ACC112 (cell line): ENCODE measurements around the gene MCFD2.

Experiments used
- H2AFZ ChIP-seq: fragments of 200-600 bp; sonication (generic); one replicate; pipeline ENCODE4 v1.6.0; 2017; ENCODE audit warnings: antibody characterized with exemption, low read length; ENCODE audit not compliant: unreplicated experiment
- H3K27ac ChIP-seq: fragments of 200-600 bp; sonication (generic); 2 replicates; pipeline ENCODE4 v1.5.1; 2014; ENCODE audit warnings: low read depth, mild to moderate bottlenecking, antibody characterized with exemption, low read length, moderate library complexity
- H3K27me3 ChIP-seq: fragments of 200-600 bp; sonication (generic); 2 replicates; pipeline ENCODE4 v1.6.1; 2014; ENCODE audit warnings: mild to moderate bottlenecking, antibody characterized with exemption, low read length, moderate library complexity, mixed read lengths; ENCODE audit not compliant: insufficient read depth
- H3K36me3 ChIP-seq: fragments of 200-600 bp; sonication (generic); 2 replicates; pipeline ENCODE4 v1.6.1; 2016; ENCODE audit warnings: mild to moderate bottlenecking, antibody characterized with exemption, low read length, moderate library complexity, mixed read lengths; ENCODE audit not compliant: insufficient read depth
- H3K4me1 ChIP-seq: fragments of 200-600 bp; sonication (generic); one replicate; pipeline ENCODE4 v1.6.1; 2016; ENCODE audit warnings: low read length, mixed read lengths; ENCODE audit not compliant: insufficient read depth, unreplicated experiment, control insufficient read depth
- H3K4me3 ChIP-seq: fragments of 200-600 bp; sonication (generic); 2 replicates; pipeline ENCODE4 v1.5.1; 2014; ENCODE audit warnings: mild to moderate bottlenecking, low read depth, low read length
- H3K79me2 ChIP-seq: fragments of 200-600 bp; sonication (generic); one replicate; pipeline ENCODE4 v1.6.0; 2016; ENCODE audit warnings: low read length; ENCODE audit not compliant: control insufficient read depth, unreplicated experiment, insufficient read depth

The MCFD2 gene

DNA sequence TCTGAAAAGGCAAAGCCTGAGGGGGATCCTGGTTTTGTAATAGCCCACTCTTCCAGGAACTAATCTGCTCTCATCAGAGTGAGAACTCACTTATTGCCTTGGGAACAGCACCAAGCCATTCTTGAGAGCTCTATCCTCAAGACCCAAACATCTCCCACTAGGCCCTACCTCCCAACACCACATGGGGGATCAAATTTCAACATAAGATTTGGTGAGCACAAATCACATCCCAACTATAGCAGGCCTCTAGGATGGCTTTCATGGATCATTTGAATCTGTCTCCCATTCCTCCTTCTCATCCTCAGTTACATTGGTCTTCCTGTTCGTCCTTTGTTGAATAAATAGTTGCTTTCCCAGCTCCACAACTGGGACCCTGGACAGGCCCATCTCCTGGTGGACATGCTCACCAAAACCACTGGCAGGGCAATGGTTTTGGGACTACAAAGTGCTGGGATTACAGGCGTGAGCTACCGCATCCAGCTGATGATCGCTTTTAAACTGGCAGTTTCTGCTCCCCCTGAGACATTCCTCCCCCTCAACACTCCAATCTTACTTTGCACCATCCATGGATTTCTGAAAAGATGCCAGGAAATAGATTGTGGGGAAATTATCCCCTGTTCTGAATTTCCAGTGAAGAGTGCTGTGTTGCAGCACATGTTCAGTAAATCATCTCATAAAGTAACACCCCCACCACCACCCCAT lies 42.6 kb downstream of the MCFD2 start:
- Histone ChIP-seq H3K36me3 (no peaks in the 10 kb centered on the region), H3K27me3 (no peaks in the 10 kb centered on the region), H3K4me1 (peaks cover 56% of the 10 kb centered on the region), H3K79me2 (peaks cover 3% of the 10 kb centered on the region), H3K27ac (peak overlapping the region; percentile 100), H2AFZ (no peak overlapping the region), H3K4me3 (no peak overlapping the region)

DNA sequence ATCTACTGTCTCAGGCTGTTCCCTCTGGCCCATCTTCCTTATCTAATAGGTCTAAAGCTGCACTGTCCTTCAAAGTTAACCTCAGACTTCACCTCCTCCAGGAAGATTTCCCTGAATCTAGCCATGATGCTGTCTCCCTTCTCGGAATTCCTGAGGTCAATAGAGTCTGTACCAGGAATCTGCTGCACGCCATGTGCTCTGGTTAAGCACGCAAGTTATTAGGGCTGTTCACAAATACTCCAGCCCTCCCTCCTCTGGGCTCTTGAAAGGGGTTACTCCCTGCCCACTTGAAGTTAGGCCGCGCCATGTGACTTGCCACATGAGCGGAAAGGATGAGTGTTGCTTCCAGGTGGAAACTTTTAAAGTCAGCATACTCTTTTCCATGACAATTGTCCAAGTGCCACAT lies 43.6 kb downstream of the MCFD2 start:
- Histone ChIP-seq H2AFZ (no peak overlapping the region), H3K79me2 (no peaks in the 10 kb centered on the region), H3K4me3 (no peak overlapping the region), H3K4me1 (peaks cover 54% of the 10 kb centered on the region), H3K27ac (peak overlapping the region; percentile 100), H3K36me3 (no peaks in the 10 kb centered on the region), H3K27me3 (no peaks in the 10 kb centered on the region)

DNA sequence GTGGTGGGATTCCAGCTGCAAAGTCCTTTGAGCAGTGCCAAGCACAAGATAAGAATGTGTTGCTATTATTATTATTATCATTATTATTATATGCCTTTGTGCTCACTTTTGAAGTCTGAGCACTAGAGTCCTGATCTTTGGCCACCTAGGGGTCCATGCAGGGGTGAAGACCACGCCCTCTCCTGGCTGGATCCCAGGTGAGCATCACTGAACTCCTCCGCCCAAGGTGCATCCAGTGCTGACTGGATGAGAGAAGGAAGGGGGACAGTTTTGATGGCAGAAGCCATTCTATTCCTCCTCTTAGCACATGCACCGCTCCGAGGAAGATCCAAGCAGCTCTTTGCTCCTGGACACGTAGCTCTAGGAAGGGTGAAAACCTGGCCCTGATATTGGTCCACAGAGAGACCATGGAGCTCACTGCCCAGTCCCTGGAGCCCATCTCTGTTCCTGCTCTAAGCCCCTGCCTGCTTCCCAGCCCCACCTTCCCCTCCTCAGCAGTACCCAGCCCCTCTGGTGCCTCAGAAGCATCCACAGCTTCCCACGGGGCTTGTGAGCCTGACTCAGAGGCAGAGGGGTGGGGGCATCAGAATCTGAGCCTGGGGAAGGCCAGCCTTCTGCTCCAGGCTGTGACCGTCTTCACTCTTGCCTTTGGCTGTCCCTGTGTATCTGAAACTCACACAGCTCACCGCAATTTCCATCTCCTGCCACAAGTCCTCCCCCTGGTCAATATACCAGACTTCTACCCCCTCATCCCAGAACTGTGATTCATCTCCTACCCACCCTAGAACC lies 45.4 kb downstream of the MCFD2 start:
- no peaks in the 10 kb centered on the region for H3K79me2 ChIP-seq
- H2AFZ ChIP-seq: no peak overlapping the region
- no peaks in the 10 kb centered on the region for H3K36me3 ChIP-seq
- H3K4me1 ChIP-seq: peaks cover 51% of the 10 kb centered on the region
- no peaks in the 10 kb centered on the region for H3K27me3 ChIP-seq
- H3K27ac ChIP-seq: peak overlapping the region; percentile 15; the same call in 1 of the 2 replicates
- H3K4me3 ChIP-seq: no peak overlapping the region

DNA sequence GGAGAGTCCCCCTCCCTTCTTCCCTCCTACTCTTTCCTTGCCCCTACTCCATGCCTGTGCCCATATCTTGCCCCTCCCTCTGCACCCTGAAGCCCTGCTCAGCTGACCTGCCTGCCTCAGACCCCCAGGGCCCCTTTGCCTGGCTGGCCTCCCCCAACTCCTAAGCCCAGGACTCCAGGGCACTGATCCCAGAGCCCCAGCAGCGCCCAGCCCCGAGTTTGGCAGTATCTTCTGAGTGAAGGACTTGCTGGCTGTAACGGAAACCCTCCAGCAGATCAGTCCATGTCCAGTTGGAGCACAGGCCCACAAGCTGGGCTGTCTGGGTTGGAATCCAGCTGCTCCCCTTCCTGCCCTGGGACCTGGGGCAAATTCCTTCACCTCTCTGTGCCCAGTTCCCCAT lies 46.0 kb downstream of the MCFD2 start:
- Histone ChIP-seq H3K27ac (no peak overlapping the region), H3K4me3 (no peak overlapping the region), H3K36me3 (no peaks in the 10 kb centered on the region), H3K4me1 (peaks cover 45% of the 10 kb centered on the region), H3K27me3 (no peaks in the 10 kb centered on the region), H2AFZ (no peak overlapping the region), H3K79me2 (no peaks in the 10 kb centered on the region)

DNA sequence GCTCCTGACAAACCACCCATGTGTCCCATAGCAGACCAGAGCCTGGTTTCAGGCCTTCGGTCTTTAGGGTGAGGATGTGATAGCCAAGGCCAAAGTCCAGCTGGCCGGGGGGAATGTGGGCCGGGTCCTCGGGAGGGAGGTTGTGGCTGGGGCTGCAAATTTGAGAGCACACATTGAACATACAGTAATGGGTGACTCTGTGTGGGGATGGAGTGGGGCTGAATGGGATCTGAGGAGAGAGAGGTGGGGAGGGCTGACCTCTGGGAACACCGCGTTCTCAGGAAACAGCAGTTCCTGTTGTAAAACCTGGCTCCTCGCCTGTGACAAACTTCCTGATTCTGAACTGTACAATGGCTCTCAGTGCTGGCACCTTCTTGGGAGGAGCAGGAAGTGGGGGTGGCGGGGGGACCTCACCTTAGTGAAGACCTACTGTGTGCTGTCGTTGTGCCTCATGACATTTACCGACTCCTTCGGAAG lies 48.8 kb downstream of the MCFD2 start:
- Histone ChIP-seq H3K79me2 (no peaks in the 10 kb centered on the region), H3K4me1 (peaks cover 27% of the 10 kb centered on the region), H2AFZ (no peak overlapping the region), H3K27me3 (no peaks in the 10 kb centered on the region), H3K4me3 (no peak overlapping the region), H3K36me3 (peaks cover 5% of the 10 kb centered on the region; the same call in 1 of the 2 replicates), H3K27ac (no peak overlapping the region; the same call in 1 of the 2 replicates)

DNA sequence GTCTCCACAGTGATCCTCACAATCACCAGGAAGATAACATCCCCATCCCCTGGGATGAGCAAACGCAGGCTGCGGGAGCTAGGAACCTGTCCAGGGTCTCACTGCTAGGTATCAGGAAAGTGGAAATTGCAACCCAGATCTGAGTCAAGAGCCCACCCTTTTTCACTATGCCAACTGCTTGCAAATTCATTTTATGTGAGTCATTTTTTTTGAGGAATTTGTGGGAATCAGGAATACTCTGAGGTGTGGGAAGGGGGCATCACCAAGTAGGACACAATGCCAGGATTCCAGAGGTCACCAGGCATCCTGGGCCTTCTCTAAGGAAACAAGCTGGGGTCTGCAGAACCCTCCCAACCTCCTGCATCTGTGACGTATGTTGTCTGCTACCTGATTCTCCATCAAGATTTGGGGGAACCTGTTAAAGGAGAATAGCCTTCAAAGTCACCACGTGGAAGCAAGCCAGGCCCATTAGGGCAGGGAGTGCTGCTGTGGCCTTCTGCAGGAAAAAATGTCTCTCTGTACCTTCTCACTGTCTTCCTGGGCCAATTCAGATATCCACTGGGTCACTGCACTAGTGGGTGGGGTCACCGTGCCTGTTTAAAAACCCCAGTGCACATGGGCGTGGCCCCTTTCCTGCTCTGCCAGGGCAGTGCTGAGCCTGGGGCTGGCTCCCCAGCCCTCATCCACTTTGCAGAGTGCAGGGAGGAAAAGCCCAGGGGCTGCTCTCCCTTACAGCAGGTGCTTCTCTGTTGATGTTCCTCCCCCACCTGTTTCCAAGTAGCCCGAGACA lies 50.2 kb downstream of the MCFD2 start:
- Histone ChIP-seq H3K27me3 (no peaks in the 10 kb centered on the region), H3K27ac (no peak overlapping the region), H3K36me3 (peaks cover 5% of the 10 kb centered on the region; the same call in 1 of the 2 replicates), H3K4me3 (no peak overlapping the region), H3K79me2 (no peaks in the 10 kb centered on the region), H2AFZ (no peak overlapping the region), H3K4me1 (peaks cover 22% of the 10 kb centered on the region)

DNA sequence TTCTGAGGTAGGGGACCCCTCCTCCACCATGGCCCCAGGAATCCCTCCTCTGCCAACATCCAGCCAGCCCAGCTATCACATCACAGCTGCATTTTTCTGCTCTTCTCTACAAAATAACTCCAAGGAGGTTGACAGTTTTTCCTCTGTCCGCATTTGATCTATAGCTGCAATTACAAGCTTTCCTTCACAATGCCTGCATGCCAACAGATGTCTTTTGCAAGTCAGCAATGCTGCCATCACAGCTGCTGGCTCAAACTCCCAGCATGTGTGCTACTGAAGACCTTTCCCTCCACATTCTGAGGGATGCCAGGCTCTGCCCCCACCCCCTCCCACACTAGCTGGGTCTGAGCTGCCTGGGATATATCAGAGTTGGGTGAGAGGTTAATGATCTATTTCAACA lies 51.7 kb downstream of the MCFD2 start:
- Histone ChIP-seq H3K36me3 (peaks cover 5% of the 10 kb centered on the region; the same call in 1 of the 2 replicates), H3K4me3 (no peak overlapping the region), H2AFZ (no peak overlapping the region), H3K27ac (no peak overlapping the region), H3K27me3 (no peaks in the 10 kb centered on the region), H3K4me1 (peaks cover 21% of the 10 kb centered on the region), H3K79me2 (no peaks in the 10 kb centered on the region)

DNA sequence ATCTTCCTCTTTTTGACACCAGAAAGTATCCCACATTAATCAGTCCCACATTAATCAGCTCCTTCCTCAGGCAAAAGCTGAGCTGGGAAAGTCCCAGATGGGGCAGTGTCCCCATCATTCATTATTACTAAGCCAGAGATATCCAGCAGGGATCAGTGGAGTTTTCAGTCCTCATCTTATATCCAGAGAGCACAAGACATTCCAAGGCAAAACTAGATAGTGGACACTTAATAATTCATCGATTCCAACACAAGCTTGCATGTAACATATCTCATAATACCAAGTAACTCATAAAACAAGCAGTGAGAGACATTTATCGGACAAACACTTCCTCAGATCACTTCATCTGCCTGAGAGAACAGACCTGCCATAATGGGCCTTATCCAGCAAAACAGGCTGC lies 53.1 kb downstream of the MCFD2 start:
- H3K36me3 ChIP-seq: peaks cover 5% of the 10 kb centered on the region; the same call in 1 of the 2 replicates
- peaks cover 33% of the 10 kb centered on the region for H3K4me1 ChIP-seq
- H3K79me2 ChIP-seq: no peaks in the 10 kb centered on the region
- peak overlapping the region; percentile 22 for H3K27ac ChIP-seq
- no peak overlapping the region for H3K4me3 ChIP-seq
- no peaks in the 10 kb centered on the region for H3K27me3 ChIP-seq
- no peak overlapping the region for H2AFZ ChIP-seq

DNA sequence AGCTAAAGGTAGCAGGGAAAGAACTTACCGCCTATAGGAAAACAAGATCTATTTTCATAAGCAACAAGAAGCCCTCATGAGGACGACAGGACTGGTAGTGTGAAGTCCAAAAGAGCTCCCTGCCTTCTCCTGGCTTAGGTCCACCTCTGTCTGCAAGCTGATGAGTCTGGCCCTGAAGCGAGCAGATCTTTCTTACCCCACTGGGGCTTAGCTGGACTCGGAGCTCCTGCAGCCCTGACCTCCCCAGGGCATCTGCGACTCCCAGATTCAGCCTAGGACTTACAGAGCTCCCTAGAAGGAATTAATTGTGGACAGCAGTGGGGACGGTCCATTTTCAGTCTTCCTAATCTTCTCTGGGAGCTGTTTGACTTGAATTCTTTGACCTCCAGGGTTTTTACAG lies 53.7 kb downstream of the MCFD2 start:
- H3K27ac ChIP-seq: peak overlapping the region; percentile 22; the same call in 1 of the 2 replicates
- H2AFZ ChIP-seq: no peak overlapping the region
- H3K4me1 ChIP-seq: peaks cover 31% of the 10 kb centered on the region
- no peak overlapping the region for H3K4me3 ChIP-seq
- no peaks in the 10 kb centered on the region for H3K79me2 ChIP-seq
- peaks cover 5% of the 10 kb centered on the region; the same call in 1 of the 2 replicates for H3K36me3 ChIP-seq
- no peaks in the 10 kb centered on the region for H3K27me3 ChIP-seq

DNA sequence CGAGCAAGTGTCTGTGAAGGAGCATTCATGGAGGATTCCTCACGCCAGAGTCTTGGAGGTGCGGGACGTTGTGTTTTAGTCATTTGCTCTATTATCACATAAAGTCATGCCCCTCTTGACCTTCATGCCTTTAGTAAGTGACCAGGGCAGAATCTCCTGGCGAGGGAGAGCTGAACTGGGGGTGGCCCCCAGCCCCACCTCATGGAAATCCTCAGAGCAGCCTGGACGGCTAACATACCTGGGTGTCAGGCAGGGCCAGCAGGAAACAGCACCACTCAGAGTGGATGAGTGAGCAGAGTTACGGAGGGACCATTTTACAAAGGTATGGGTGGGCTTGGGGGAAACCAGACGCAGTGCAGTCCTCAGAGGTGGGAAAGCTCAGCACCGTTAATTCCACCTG lies 56.1 kb downstream of the MCFD2 start:
- H3K36me3 ChIP-seq: peaks cover 5% of the 10 kb centered on the region; the same call in 1 of the 2 replicates
- H3K27me3 ChIP-seq: no peaks in the 10 kb centered on the region
- peaks cover 46% of the 10 kb centered on the region for H3K4me1 ChIP-seq
- H3K79me2 ChIP-seq: no peaks in the 10 kb centered on the region
- H3K27ac ChIP-seq: peak overlapping the region; percentile 100
- no peak overlapping the region for H2AFZ ChIP-seq
- no peak overlapping the region for H3K4me3 ChIP-seq
